ENCODE data around the gene DBT.
A peak's percentile ranks its signal among the peaks of the same experiment; 100 is the strongest.
"Not testable (repeated sequence)": the region's sequence is repeated elsewhere in the genome, so short reads cannot be mapped to it uniquely, and the experiment has no call there.

DBT gene

GRCh38 chr1:100250264-100250663 lies 630 bp upstream of the DBT start:
- Histone ChIP-seq H3K27me3 (ENCODE audit: control insufficient read depth, insufficient read depth, low read length) (no peaks in the 10 kb centered on the region), H3K36me3 (ENCODE audit: control insufficient read depth, low read depth, low read length) (no peaks in the 10 kb centered on the region), H3K9ac (ENCODE audit: low read length) (peak overlapping the region; percentile 97), H3K4me1 (ENCODE audit: control insufficient read depth, low read depth, low read length) (peaks cover 12% of the 10 kb centered on the region), H3K4me3 (ENCODE audit: low read length) (peak overlapping the region; percentile 100), H3K27ac (ENCODE audit: low read length) (peak overlapping the region; percentile 76), H3K9me3 (ENCODE audit: control insufficient read depth, low read depth, low read length) (no peaks in the 10 kb centered on the region)

- peak overlapping the region; percentile 100 for H3K4me3 ChIP-seq (ENCODE audit: low read length)
- H3K36me3 ChIP-seq (ENCODE audit: control insufficient read depth, low read depth, low read length): no peaks in the 10 kb centered on the region
- H3K27me3 ChIP-seq (ENCODE audit: control insufficient read depth, insufficient read depth, low read length): no peaks in the 10 kb centered on the region
- H3K9me3 ChIP-seq (ENCODE audit: control insufficient read depth, low read depth, low read length): no peaks in the 10 kb centered on the region
- H3K9ac ChIP-seq (ENCODE audit: low read length): peak overlapping the region; percentile 97
- peaks cover 12% of the 10 kb centered on the region for H3K4me1 ChIP-seq (ENCODE audit: control insufficient read depth, low read depth, low read length)
- H3K27ac ChIP-seq (ENCODE audit: low read length): peak overlapping the region; percentile 95
Measured at GRCh38 chr1:100249155-100249536, 488 bp downstream of the DBT start.

- Histone ChIP-seq H3K4me1 (ENCODE audit: control insufficient read depth, low read depth, low read length) (peaks cover 12% of the 10 kb centered on the region), H3K36me3 (ENCODE audit: control insufficient read depth, low read depth, low read length) (no peaks in the 10 kb centered on the region), H3K27me3 (ENCODE audit: control insufficient read depth, insufficient read depth, low read length) (no peaks in the 10 kb centered on the region), H3K9ac (ENCODE audit: low read length) (no peak overlapping the region), H3K9me3 (ENCODE audit: control insufficient read depth, low read depth, low read length) (no peaks in the 10 kb centered on the region), H3K4me3 (ENCODE audit: low read length) (no peak overlapping the region), H3K27ac (ENCODE audit: low read length) (no peak overlapping the region)
Measured at GRCh38 chr1:100246738-100247137, 2.9 kb downstream of the DBT start.

GRCh38 chr1:100240631-100241030 lies 9.0 kb downstream of the DBT start:
- Histone ChIP-seq H3K9ac (ENCODE audit: low read length) (no peak overlapping the region), H3K4me3 (ENCODE audit: low read length) (no peak overlapping the region), H3K27me3 (ENCODE audit: control insufficient read depth, insufficient read depth, low read length) (no peaks in the 10 kb centered on the region), H3K9me3 (ENCODE audit: control insufficient read depth, low read depth, low read length) (no peaks in the 10 kb centered on the region), H3K36me3 (ENCODE audit: control insufficient read depth, low read depth, low read length) (peaks cover 19% of the 10 kb centered on the region), H3K27ac (ENCODE audit: low read length) (no peak overlapping the region), H3K4me1 (ENCODE audit: control insufficient read depth, low read depth, low read length) (no peaks in the 10 kb centered on the region)

- Histone ChIP-seq H3K4me1 (ENCODE audit: control insufficient read depth, low read depth, low read length) (no peaks in the 10 kb centered on the region), H3K36me3 (ENCODE audit: control insufficient read depth, low read depth, low read length) (peaks cover 19% of the 10 kb centered on the region), H3K27me3 (ENCODE audit: control insufficient read depth, insufficient read depth, low read length) (no peaks in the 10 kb centered on the region)
Measured at GRCh38 chr1:100239961-100240360, 9.7 kb downstream of the DBT start.

GRCh38 chr1:100237091-100237490 lies 12.5 kb downstream of the DBT start:
- Histone ChIP-seq H3K9ac (ENCODE audit: low read length) (no peak overlapping the region), H3K27me3 (ENCODE audit: control insufficient read depth, insufficient read depth, low read length) (no peaks in the 10 kb centered on the region), H3K27ac (ENCODE audit: low read length) (no peak overlapping the region), H3K36me3 (ENCODE audit: control insufficient read depth, low read depth, low read length) (peaks cover 32% of the 10 kb centered on the region), H3K4me1 (ENCODE audit: control insufficient read depth, low read depth, low read length) (no peaks in the 10 kb centered on the region), H3K4me3 (ENCODE audit: low read length) (no peak overlapping the region), H3K9me3 (ENCODE audit: control insufficient read depth, low read depth, low read length) (no peaks in the 10 kb centered on the region)

More at GRCh38 chr1:100239961-100240360, 9.7 kb downstream of the DBT start:
- H3K9me3 ChIP-seq (ENCODE audit: control insufficient read depth, low read depth, low read length): no peaks in the 10 kb centered on the region
- H3K27ac ChIP-seq (ENCODE audit: low read length): no peak overlapping the region
- H3K4me3 ChIP-seq (ENCODE audit: low read length): no peak overlapping the region
- no peak overlapping the region for H3K9ac ChIP-seq (ENCODE audit: low read length)

GRCh38 chr1:100234432-100234831 lies 15.2 kb downstream of the DBT start:
- Histone ChIP-seq H3K27ac (ENCODE audit: low read length) (no peak overlapping the region), H3K27me3 (ENCODE audit: control insufficient read depth, insufficient read depth, low read length) (no peaks in the 10 kb centered on the region), H3K9ac (ENCODE audit: low read length) (no peak overlapping the region), H3K9me3 (ENCODE audit: control insufficient read depth, low read depth, low read length) (no peaks in the 10 kb centered on the region), H3K4me3 (ENCODE audit: low read length) (no peak overlapping the region), H3K36me3 (ENCODE audit: control insufficient read depth, low read depth, low read length) (peaks cover 38% of the 10 kb centered on the region), H3K4me1 (ENCODE audit: control insufficient read depth, low read depth, low read length) (no peaks in the 10 kb centered on the region)

GRCh38 chr1:100233566-100233965 lies 16.1 kb downstream of the DBT start:
- not testable (repeated sequence) for H3K9me3 ChIP-seq (ENCODE audit: control insufficient read depth, low read depth, low read length); H3K27ac ChIP-seq (ENCODE audit: low read length)

GRCh38 chr1:100232156-100232555 lies 17.5 kb downstream of the DBT start:
- Histone ChIP-seq H3K9me3 (ENCODE audit: control insufficient read depth, low read depth, low read length) (no peaks in the 10 kb centered on the region), H3K36me3 (ENCODE audit: control insufficient read depth, low read depth, low read length) (peaks cover 32% of the 10 kb centered on the region), H3K9ac (ENCODE audit: low read length) (no peak overlapping the region), H3K27me3 (ENCODE audit: control insufficient read depth, insufficient read depth, low read length) (no peaks in the 10 kb centered on the region), H3K4me3 (ENCODE audit: low read length) (no peak overlapping the region), H3K27ac (ENCODE audit: low read length) (no peak overlapping the region), H3K4me1 (ENCODE audit: control insufficient read depth, low read depth, low read length) (no peaks in the 10 kb centered on the region)

More at GRCh38 chr1:100233566-100233965, 16.1 kb downstream of the DBT start:
- peaks cover 32% of the 10 kb centered on the region for H3K36me3 ChIP-seq (ENCODE audit: control insufficient read depth, low read depth, low read length)
- not testable (repeated sequence) for H3K27me3 ChIP-seq (ENCODE audit: control insufficient read depth, insufficient read depth, low read length); H3K9ac ChIP-seq (ENCODE audit: low read length); H3K4me3 ChIP-seq (ENCODE audit: low read length); H3K4me1 ChIP-seq (ENCODE audit: control insufficient read depth, low read depth, low read length)

- Histone ChIP-seq H3K36me3 (ENCODE audit: control insufficient read depth, low read depth, low read length) (peaks cover 32% of the 10 kb centered on the region), H3K4me1 (ENCODE audit: control insufficient read depth, low read depth, low read length) (no peaks in the 10 kb centered on the region), H3K9me3 (ENCODE audit: control insufficient read depth, low read depth, low read length) (no peaks in the 10 kb centered on the region), H3K4me3 (ENCODE audit: low read length) (no peak overlapping the region), H3K9ac (ENCODE audit: low read length) (no peak overlapping the region), H3K27me3 (ENCODE audit: control insufficient read depth, insufficient read depth, low read length) (no peaks in the 10 kb centered on the region), H3K27ac (ENCODE audit: low read length) (no peak overlapping the region)
Measured at GRCh38 chr1:100231721-100232120, 17.9 kb downstream of the DBT start.

GRCh38 chr1:100230765-100231164 lies 18.9 kb downstream of the DBT start:
- Histone ChIP-seq H3K4me3 (ENCODE audit: low read length) (no peak overlapping the region), H3K27me3 (ENCODE audit: control insufficient read depth, insufficient read depth, low read length) (no peaks in the 10 kb centered on the region), H3K4me1 (ENCODE audit: control insufficient read depth, low read depth, low read length) (no peaks in the 10 kb centered on the region), H3K9me3 (ENCODE audit: control insufficient read depth, low read depth, low read length) (no peaks in the 10 kb centered on the region), H3K36me3 (ENCODE audit: control insufficient read depth, low read depth, low read length) (peaks cover 32% of the 10 kb centered on the region), H3K9ac (ENCODE audit: low read length) (no peak overlapping the region), H3K27ac (ENCODE audit: low read length) (no peak overlapping the region)

- H3K27ac ChIP-seq (ENCODE audit: low read length): no peak overlapping the region
- peaks cover 32% of the 10 kb centered on the region for H3K36me3 ChIP-seq (ENCODE audit: control insufficient read depth, low read depth, low read length)
- H3K27me3 ChIP-seq (ENCODE audit: control insufficient read depth, insufficient read depth, low read length): no peaks in the 10 kb centered on the region
- no peak overlapping the region for H3K9ac ChIP-seq (ENCODE audit: low read length)
- no peaks in the 10 kb centered on the region for H3K9me3 ChIP-seq (ENCODE audit: control insufficient read depth, low read depth, low read length)
- H3K4me3 ChIP-seq (ENCODE audit: low read length): no peak overlapping the region
- H3K4me1 ChIP-seq (ENCODE audit: control insufficient read depth, low read depth, low read length): no peaks in the 10 kb centered on the region
Measured at GRCh38 chr1:100229681-100230443, 19.8 kb downstream of the DBT start.

Data from iPS-18a (cell line).